Activated CD4-positive, alpha-beta T cell treated with anti-CD3 and anti-CD28 coated beads, Interleukin-2, amount 50 U/mL, for 24 hours (primary cell): Measurements from ENCODE around the gene BCS1L.

ENCODE experiments used
- DNase-seq, 2 donors: peaks; one replicate each; pipeline ENCODE4 v3.0.0-alpha.2; 2020; ENCODE audit warnings: low read depth in 1 of 2, low spot score in 1 of 2

The BCS1L gene

GRCh38 chr2:218659988-218660358 is 490 bp downstream of the BCS1L start:
- DNase-seq = no peak

GRCh38 chr2:218662377-218662776 is 2.9 kb downstream of the BCS1L start:
- DNase-seq = no peak

- no peak for DNase-seq
Observed at GRCh38 chr2:218662827-218663226, 3.3 kb downstream of the BCS1L start.

- DNase-seq = no peak
Observed at GRCh38 chr2:218663901-218664300, 4.4 kb downstream of the BCS1L start.

- DNase-seq = no peak
Observed at GRCh38 chr2:218664653-218665052, 5.2 kb downstream of the BCS1L start.

GRCh38 chr2:218671097-218671653 is 11.7 kb downstream of the BCS1L start:
- no peak for DNase-seq

GRCh38 chr2:218671654-218672566 is 12.4 kb downstream of the BCS1L start, which contains the start of the genes RNF25 and STK36:
Gene RNF25 (minus strand): TSS chr2:218672002. CDS start chr2:218671970, 32 bp downstream.
Gene STK36 (plus strand): TSS chr2:218672086. CDS start chr2:218672830, 744 bp downstream.
- DNase-seq = peak; percentile 67 to 80

GRCh38 chr2:218679119-218679518 is 19.6 kb downstream of the BCS1L start:
- no peak for DNase-seq

GRCh38 chr2:218680061-218680460 is 20.6 kb downstream of the BCS1L start:
- no peak for DNase-seq

- peak in 1 of 2 donors; percentile 20 for DNase-seq
Observed at GRCh38 chr2:218687400-218688060, 28.0 kb downstream of the BCS1L start.

GRCh38 chr2:218691234-218691633 is 31.8 kb downstream of the BCS1L start:
- DNase-seq = no peak

- DNase-seq = no peak
Observed at GRCh38 chr2:218694405-218695145, 35.1 kb downstream of the BCS1L start.

- DNase-seq = no peak
Observed at GRCh38 chr2:218698885-218699284, 39.4 kb downstream of the BCS1L start.

- DNase-seq = no peak
Observed at GRCh38 chr2:218701806-218702205, 42.3 kb downstream of the BCS1L start.

GRCh38 chr2:218703341-218703740 is 43.9 kb downstream of the BCS1L start:
- DNase-seq = no peak

GRCh38 chr2:218708086-218708485 is 48.6 kb downstream of the BCS1L start:
- no peak for DNase-seq

- DNase-seq = no peak
Observed at GRCh38 chr2:218709908-218710307, 50.4 kb downstream of the BCS1L start.

GRCh38 chr2:218710334-218710686 is 50.8 kb downstream of the BCS1L start:
- DNase-seq = no peak

GRCh38 chr2:218710687-218711549 is 51.4 kb downstream of the BCS1L start, which contains the start of gene TTLL4:
Gene TTLL4 (plus strand): TSS chr2:218710835. CDS start chr2:218737677, 26,842 bp downstream.
- peak; percentile 91 to 97 for DNase-seq

GRCh38 chr2:218711550-218711929 is 52.1 kb downstream of the BCS1L start:
- no peak for DNase-seq
